Aorta (tissue), 5 donors: ENCODE results near the gene CRYBA2. TPM values are rescaled to one million over a fixed set of nuclear protein-coding genes. Genes with fewer than 3 reads are reported as not detected.

Experiments
- ATAC-seq: fragments of 200-7000 bp; cut with Tn5 transposase; one replicate; pipeline ENCODE4 v1.9.1; 2022; ENCODE audit warnings: moderate library complexity; ENCODE audit not compliant: low FRiP score
- DNase-seq, 2 donors: peaks; one replicate each; pipeline ENCODE4 v3.0.0-alpha.2; 2020
- H3K27ac ChIP-seq, 2 donors: one replicate each; pipeline ENCODE4 v1.5.1; 2013; ENCODE audit warnings: low read length in 2 of 2, mild to moderate bottlenecking in 2 of 2, moderate library complexity in 2 of 2, control low read depth in 1 of 2, inconsistent platforms in 1 of 2, low read depth in 1 of 2
- H3K27me3 ChIP-seq, 2 donors: one replicate each; pipeline ENCODE4 v1.6.1; 2013; ENCODE audit warnings: control low read depth in 1 of 2, low read length in 1 of 2, mild to moderate bottlenecking in 1 of 2, moderate library complexity in 1 of 2; ENCODE audit not compliant: insufficient read depth in 2 of 2, control insufficient read depth in 1 of 2
- H3K36me3 ChIP-seq, 2 donors: one replicate each; pipeline ENCODE4 v1.6.1; 2013; ENCODE audit warnings: control low read depth in 1 of 2, low read length in 1 of 2, mild to moderate bottlenecking in 1 of 2; ENCODE audit not compliant: insufficient read depth in 2 of 2, control insufficient read depth in 1 of 2
- H3K4me1 ChIP-seq, 2 donors: one replicate each; pipeline ENCODE4 v1.6.1; 2013; ENCODE audit warnings: low read length in 2 of 2, control low read depth in 1 of 2, mild to moderate bottlenecking in 1 of 2, moderate library complexity in 1 of 2; ENCODE audit not compliant: insufficient read depth in 2 of 2, control insufficient read depth in 1 of 2
- H3K4me3 ChIP-seq, 2 donors: one replicate each; pipeline ENCODE4 v1.5.1; 2013; ENCODE audit warnings: low read length in 2 of 2, control low read depth in 1 of 2, mild to moderate bottlenecking in 1 of 2
- H3K9me3 ChIP-seq: one replicate; pipeline ENCODE4 v1.6.1; 2013; ENCODE audit warnings: mild to moderate bottlenecking, low read length; ENCODE audit not compliant: control insufficient read depth
- WGBS, 2 donors: extraction: QIAGEN DNeasy Blood & Tissue Kit; methylation state at CpG; one replicate each; pipeline ENCODE4 v1.1.7; 2013; 5-methylcytosine and 5-hydroxymethylcytosine counted together
- intact Hi-C, 2 donors: fragments of 100-400 bp; cut with DNase I; formaldehyde crosslinking; loops; one replicate each; pipeline versions ENCODE4 v1.14.2 to v1.15.0; 2022
- polyA plus RNA-seq, 2 donors: library from polyadenylated mRNA; stranded (reverse); fragments of 200-250 nt; gene quantifications; one replicate each; pipeline ENCODE4 v1.2.3, GENCODE V29; 2013
- total RNA-seq, 2 donors: library from RNA; stranded (reverse); fragmentation: NEBNext Ultra II Directional; extraction: Animal tissue kit (Norgen Biotek cat#: 25700); gene quantifications; one replicate each; pipeline ENCODE4 v1.2.1, GENCODE V29; 2021
- donor health status: healthy with polysubstance abuse.
- donor health status: Bipolar disorder and iron deficiency.
- donor health status: DM: no; HTN: no; CAD: no.
- donor health status: DM: no; HTN: no; CAD: no.
- donor health status: DM: yes; HTN: yes; CAD: no.

Gene CRYBA2
- total and polyA plus RNA-seq, 4 donors: not detected

DNA sequence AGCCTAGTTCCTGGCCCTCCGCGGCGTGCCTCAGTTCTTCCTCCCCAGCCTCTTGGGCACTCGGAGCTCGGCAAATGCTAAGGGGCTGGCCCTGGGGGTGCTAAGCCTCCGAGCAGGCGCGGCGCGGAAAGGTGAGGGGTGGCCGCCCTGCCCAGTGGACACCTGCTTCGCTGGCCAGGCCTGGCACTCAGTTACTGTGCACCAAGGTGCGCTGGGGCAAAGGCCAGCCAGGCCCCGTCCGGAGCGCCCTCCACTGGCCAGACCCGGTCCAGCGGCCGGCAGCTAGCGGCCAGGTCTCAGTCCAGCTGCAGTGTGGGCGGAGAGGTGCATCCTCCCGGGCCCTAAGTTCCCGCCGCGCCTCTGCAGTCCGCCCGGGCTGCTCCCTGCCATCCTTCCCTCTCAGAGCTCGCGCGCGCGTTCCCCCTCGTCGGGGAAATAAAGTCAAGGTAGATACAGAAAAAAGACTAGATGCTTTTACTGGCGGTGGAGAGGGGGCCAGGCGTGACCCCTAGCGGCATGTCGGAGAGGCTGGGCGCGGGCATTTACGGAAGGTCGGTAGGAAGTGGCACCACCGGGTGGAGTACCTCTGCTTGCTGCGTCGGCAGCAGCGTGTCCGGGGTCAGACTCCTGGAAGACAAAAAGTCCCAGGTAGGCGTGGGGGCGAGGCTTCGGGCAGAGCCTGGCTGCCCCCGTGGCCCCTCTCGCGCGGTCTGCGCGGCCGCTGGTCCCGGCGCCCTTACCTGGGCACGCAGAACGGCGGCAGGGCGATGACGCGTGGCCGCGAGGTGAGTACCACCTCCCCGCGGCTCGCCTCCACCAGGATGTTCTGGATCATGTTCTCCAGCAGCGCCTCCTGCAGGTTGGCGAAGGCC lies 9.4 kb upstream of the CRYBA2 start:
- DNase-seq (no peak), ATAC-seq (no peak)
- intact Hi-C loops: no loop called here
- Histone ChIP-seq H3K4me3 (no peak overlapping the region), H3K9me3 (no peaks in the 10 kb centered on the region), H3K36me3 (no peaks in the 10 kb centered on the region), H3K27me3 (no peaks in the 10 kb centered on the region), H3K4me1 (no peaks in the 10 kb centered on the region), H3K27ac (no peak overlapping the region)
- WGBS, 2 donors: 2 to 3% methylated on average over 68 to 72 of the region's 72 CpGs

DNA sequence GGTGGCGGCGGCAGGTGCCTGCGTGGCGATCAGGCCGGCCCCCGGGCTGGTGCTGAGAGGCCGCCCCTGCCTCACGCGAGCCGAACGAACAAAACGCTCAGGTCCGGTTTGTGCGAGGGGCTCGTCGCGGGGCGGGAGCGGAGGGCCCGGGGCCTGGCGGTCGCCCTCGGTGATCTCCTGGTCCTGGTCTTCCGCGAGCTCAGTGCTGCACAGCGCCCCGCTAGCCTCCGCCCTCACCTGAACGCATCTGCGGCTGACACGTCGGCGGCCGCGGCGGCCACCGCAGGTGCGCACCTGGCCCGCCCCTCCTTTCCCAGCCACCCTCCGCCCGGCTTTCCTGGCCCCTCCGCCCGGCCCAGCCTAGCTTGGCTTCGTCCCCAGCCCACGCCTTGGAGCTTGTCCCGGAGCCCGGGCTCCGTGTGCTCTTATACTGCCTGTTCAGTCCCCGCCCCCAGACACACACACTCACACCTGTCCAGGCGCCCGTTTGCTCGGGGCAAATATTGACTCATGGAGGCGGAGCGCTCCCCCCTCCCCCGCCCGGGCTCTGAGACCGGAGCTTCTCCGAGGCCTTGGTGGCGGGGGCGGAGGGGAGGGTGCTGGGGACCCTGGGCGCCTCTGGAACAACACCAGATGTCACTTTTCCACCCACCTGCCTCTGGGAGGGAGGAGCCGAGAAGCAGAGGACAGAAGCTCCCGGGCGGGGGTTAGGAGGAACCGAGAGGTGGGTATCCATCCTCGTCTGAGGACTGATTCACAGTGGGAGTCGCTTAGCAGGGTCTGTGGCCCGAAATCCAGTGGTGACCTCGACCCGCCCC lies 8.6 kb upstream of the CRYBA2 start:
- H3K27me3 ChIP-seq: no peaks in the 10 kb centered on the region
- 2 to 3% methylated on average over 48 to 70 of the region's 70 CpGs for WGBS, 2 donors

DNA sequence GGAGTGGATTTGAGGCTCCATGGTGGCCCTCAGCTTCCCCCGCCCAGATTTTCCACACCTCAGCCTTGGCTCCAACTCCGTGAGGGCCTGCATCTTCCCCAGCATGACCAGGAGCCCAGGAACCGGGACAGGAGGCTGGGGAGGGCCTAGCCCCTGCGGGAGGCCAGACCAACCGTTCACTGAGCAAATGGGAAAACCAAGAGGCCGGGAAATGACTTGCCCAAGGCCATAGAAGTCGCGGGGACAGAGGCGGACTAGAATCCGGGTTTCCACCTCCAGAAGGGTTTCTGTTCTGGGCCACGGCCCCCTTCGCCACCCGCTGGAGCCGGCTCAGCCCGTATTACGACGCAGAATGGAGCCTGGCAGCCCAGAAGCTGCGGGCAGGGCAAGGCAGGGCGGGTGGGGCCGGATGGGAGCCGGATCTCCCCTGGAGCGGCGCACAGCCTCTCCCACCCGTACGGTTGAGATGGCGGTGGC lies 7.9 kb upstream of the CRYBA2 start:
- Histone ChIP-seq H3K36me3 (no peaks in the 10 kb centered on the region), H3K4me3 (no peak overlapping the region), H3K9me3 (no peaks in the 10 kb centered on the region), H3K4me1 (no peaks in the 10 kb centered on the region), H3K27me3 (no peaks in the 10 kb centered on the region), H3K27ac (no peak overlapping the region)
- WGBS, 2 donors: 19 to 22% methylated on average over 25 to 26 of the region's 26 CpGs
- intact Hi-C loops: no loop called here
- no peak for ATAC-seq
- no peak for DNase-seq

More for the DNA sequence above, 8.6 kb upstream of the CRYBA2 start:
- H3K9me3 ChIP-seq: no peaks in the 10 kb centered on the region
- no peaks in the 10 kb centered on the region for H3K4me1 ChIP-seq
- no peaks in the 10 kb centered on the region for H3K36me3 ChIP-seq
- intact Hi-C loops: no loop called here
- no peak overlapping the region for H3K27ac ChIP-seq
- H3K4me3 ChIP-seq: no peak overlapping the region
- DNase-seq (no peak), ATAC-seq (no peak)

DNA sequence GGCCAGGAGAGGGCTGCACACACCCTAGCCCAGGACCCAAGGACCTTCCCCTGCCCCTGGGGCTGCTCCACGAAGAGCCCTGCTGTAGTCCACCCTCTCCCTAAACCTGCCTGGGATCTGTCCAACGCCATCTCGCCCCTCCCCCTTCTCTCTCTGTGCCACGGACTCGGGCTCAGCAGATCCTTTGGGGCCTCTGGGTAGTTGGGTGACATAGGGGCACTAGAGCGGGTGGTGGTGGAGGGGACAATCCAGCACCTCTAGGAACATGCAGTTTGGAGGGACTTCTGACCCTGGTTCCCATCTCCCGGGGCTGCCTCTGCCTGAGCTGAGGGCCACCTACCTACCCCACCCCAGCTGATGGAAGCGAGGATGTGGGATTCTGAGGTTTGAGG lies 7.3 kb upstream of the CRYBA2 start:
- no peak for DNase-seq
- Histone ChIP-seq H3K4me1 (no peaks in the 10 kb centered on the region), H3K36me3 (no peaks in the 10 kb centered on the region), H3K9me3 (no peaks in the 10 kb centered on the region), H3K27ac (no peak overlapping the region), H3K4me3 (no peak overlapping the region), H3K27me3 (no peaks in the 10 kb centered on the region)
- intact Hi-C loops: no loop called here
- 46 to 47% methylated on average over 8 of the region's 8 CpGs for WGBS, 2 donors
- no peak for ATAC-seq

DNA sequence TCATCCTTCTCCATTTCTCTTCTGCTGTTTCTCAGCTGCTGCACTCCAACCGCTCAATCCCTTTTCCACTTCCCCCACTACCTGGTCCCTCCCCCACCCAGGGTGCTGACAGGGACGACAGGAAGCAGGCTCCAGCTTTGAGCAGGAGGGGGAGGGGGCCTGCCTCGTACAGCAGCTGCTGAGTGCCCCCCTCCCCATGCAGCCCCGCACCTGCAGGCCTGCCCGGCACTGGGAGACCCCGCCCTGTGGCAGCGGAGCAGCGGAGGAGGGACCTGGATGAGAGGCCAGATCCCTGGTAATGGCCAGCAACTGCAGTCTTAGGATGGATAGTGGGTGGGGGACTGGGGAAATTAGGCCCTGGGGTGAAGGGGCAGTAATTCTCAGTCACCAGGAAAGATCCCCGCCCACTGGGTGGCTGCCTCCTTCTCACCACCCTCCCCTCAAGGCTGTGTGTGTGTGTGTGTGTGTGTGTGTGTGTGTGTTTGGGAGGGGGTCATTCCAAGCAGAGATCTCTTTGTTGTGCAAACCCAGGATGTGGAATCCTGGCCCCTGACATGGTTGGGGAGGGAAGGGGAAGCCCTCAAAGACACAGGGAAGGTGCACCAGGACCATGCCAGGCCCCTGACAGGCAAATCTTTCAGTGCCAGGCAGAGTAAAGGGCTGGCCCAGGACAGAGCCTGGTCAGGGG lies 6.8 kb upstream of the CRYBA2 start:
- Histone ChIP-seq H3K27ac (no peak overlapping the region), H3K27me3 (no peaks in the 10 kb centered on the region), H3K4me1 (no peaks in the 10 kb centered on the region), H3K36me3 (no peaks in the 10 kb centered on the region), H3K9me3 (no peaks in the 10 kb centered on the region), H3K4me3 (no peak overlapping the region)
- intact Hi-C loops: loop anchor here in 1 of 2 donors (10.0 kb wide), 1 partner anchor 155 kb away; no protein-coding TSS in a partner anchor
- 26 to 28% methylated on average over 9 of the region's 9 CpGs for WGBS, 2 donors
- no peak for ATAC-seq
- DNase-seq: no peak

DNA sequence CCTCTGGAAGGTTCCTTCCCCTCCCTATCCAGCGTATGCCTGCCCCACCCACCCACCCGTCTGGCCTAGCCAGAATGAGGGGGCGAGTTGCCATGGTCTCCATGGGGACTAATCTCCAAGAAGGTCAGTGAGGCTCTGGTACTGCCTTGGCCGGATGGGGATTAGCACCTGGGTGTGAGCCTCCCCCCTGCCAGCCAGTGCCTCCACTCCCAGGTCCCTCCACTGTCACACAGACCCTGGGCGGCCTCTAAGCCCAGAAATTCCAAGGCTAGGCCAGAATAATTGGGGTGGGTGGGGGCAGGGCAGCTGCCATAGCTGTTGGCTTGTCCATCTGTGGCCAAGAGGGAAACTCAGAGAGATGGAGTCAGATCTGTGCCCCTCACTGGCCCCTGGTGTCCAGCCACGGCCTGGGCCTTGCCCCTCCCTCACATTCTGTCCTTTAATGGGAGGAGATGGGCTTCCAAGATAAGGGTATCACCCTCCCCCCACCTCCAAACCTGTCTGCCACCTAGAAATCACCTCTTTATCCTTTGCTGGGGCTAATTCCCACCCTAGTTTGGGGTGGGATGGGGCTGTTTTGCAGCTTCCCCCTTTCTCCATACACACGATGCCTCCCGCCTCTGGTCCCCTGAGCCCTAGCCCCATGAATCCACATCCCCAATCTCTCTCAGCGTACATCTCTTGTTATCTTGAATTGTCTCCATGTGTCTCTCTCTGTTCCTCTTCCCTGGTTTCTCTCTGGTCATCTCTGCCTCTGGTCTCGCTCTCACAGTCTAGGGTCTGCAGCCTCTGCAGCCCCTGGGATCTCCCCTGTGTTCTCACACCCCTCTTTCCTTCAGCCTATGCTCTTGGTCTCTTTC lies 6.0 kb upstream of the CRYBA2 start:
- no peaks in the 10 kb centered on the region for H3K4me1 ChIP-seq

DNA sequence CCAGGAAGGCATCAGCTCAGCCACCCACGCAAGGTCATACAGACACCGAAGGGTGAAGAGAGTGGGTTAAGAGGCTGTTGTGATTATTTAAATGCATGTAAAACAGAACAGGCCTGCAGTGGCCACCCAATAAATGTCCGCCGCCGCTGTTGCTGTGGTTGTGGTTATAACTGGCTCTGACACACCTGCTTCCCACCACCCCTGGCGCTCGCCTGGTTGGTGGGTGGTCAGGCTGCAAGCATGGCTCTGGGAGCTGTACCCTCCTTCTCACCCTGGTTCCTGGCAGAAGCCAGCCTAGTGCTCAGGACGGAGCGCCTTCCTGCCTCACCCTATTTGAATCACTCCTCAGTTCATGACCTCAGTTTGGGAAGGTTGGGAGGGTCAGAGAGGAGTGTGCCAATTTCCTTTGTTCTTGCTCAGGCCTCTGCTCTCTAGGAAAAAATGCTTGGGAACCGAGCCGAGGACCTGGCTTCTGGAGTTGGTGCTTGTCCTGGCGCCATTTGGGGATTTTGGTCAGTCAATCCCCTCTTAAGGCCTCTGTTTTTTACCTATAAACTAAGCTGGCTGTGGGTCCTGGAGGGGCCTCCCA lies 5.3 kb upstream of the CRYBA2 start:
- intact Hi-C loops: loop anchor here in 1 of 2 donors (10.0 kb wide), 1 partner anchor 156 kb away; no protein-coding TSS in a partner anchor
- ATAC-seq: no peak
- DNase-seq: no peak

More for the DNA sequence above, 6.0 kb upstream of the CRYBA2 start:
- Histone ChIP-seq H3K36me3 (no peaks in the 10 kb centered on the region), H3K27ac (no peak overlapping the region), H3K27me3 (no peaks in the 10 kb centered on the region), H3K9me3 (no peaks in the 10 kb centered on the region), H3K4me3 (no peak overlapping the region)
- 78 to 83% methylated on average over 10 of the region's 10 CpGs for WGBS, 2 donors
- ATAC-seq (no peak), DNase-seq (no peak)
- intact Hi-C loops: loop anchor here in 1 of 2 donors (10.0 kb wide), 1 partner anchor 156 kb away; no protein-coding TSS in a partner anchor

More for the DNA sequence above, 5.3 kb upstream of the CRYBA2 start:
- Histone ChIP-seq H3K9me3 (no peaks in the 10 kb centered on the region), H3K4me3 (no peak overlapping the region), H3K4me1 (no peaks in the 10 kb centered on the region), H3K27me3 (no peaks in the 10 kb centered on the region), H3K27ac (no peak overlapping the region), H3K36me3 (no peaks in the 10 kb centered on the region)
- WGBS, 2 donors: 86 to 88% methylated on average over 12 of the region's 12 CpGs
